Stimulated activated CD8-positive, alpha-beta memory T cell treated with anti-CD3 and anti-CD28 coated beads, Interleukin-15, amount 100 ng/mL, for 48 hours (primary cell): ENCODE measurements around the gene CCDC85A.

Experiments
- DNase-seq, 2 donors: peaks; one replicate each; pipeline ENCODE4 v3.0.0-alpha.2; 2020; ENCODE audit warnings: low read depth in 2 of 2

The CCDC85A gene

DNA sequence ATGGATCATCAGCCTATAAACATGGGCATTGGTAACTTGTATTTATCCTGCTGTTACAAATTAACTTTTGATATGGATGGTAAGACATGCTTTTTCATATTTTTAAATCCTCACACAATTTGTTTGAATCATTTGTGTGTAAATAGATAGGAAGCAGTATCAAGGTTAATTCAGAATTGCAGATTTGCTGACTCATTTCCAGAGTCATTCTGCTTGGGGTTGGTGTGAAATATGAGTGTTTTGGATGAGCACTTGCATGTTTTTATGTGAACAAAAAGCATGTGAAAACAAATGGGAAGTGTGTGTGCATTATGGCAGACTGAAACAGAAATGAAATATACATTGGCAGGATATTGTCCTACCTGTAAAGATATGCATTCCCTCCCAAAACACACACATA, 11.8 kb downstream of the CCDC85A start:
- DNase-seq: no peak

DNA sequence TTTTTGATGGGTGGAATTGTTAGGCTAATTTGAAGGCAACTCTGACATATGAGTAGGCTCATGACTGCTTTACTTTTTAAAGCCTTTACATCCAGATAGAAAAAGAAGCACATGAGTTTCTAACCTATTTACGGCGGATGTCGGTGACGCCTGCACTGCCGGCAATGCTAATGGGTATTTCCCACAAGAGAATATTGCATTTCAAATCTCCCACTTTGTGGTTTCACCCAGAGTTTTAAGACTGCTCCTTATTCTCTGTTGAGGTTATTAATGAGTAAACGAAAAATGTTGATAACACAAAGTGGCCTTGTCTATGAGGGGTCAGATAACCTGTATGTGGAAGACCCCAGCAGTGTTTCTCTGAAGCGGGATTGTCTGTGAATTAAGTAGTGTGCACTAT, 14.0 kb downstream of the CCDC85A start:
- DNase-seq: no peak

DNA sequence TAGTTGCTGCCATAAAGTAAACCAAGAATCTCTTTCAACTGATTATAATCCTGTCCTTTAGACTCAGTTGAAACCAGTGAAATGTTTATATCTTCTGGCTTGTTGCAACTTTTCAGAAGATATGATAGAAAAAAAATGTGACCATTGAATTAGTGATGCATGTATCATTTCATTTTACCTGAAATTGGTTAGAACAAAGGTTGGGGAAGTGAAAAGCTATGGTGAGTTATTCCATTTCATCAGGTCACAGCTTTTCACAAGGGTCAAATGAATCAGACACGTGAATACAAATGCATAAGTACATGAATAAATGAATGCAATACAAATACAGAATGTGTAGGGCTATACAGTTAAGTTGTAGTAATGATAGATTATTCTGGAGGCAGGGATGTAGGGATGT, 15.1 kb downstream of the CCDC85A start:
- no peak for DNase-seq

DNA sequence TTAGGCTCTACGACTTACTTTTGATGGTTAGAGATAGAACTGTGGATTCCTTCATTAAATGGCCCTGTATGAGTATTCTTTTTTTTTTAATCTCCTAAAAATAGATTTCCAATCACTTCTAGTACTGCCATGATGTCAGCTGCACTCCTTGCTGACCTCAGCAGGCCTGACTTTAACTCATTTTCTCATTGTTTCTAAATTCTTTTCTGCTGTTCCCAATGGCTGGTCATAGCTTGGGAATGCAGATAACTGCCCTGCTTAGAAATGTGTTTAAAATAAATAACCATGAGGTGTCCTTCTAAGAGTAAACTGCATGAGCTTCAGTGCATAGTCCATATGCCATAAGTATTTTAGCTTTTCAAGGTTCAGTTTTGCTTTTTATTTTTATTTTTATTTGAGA, 15.7 kb downstream of the CCDC85A start:
- DNase-seq: no peak

DNA sequence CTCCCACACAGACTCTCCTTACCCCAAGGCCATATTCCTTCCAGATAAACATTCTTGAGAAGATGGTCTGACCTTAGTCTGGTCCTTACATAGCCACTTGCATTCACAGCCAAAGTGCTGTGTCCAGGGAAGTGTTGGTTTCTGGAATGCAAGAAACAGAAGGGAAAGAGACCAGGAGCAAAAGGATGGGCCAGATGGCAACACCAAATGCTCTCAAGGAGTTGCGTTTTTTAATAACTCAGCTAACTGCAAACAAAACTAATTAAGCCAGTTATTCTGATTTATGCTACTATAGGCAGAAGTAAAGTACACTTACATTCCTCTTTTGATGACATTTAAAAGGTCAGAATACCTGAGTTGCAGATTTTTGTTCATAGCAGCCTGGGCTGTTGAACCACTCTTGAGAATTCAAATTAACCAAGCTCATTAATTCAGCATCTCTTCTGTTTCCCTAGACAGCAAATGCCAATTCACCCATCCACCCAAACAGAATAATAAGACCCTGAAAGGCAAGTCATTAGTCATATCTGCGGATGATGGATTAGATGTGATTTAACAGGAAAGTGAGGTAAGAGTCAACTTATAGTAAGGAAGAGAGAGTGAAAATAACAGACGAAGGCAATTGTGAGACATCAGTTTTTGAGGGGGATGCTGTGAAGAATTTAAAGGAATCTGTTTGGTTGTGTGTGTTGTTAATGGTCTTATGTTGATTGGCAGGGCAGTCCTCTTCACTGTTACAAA, 18.8 kb downstream of the CCDC85A start:
- no peak for DNase-seq

DNA sequence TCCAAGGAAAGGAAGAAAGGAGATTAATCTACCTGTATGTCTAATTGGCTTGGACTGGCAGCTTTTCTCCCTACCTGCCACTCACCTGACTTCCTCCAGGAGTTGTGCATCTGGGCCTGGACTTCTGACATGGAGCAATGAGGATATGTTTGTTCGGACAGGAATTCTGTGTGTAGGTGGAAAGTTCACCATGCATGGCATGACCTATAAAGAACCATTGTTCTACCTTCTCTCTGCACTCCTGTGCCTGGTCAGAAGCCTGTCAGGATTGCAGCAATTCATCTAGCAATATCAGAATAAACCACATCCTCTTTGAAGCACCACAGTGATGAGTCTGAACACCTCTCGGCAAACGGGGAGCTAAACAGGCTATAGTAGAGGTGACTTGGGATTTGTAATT, 20.8 kb downstream of the CCDC85A start:
- no peak for DNase-seq

DNA sequence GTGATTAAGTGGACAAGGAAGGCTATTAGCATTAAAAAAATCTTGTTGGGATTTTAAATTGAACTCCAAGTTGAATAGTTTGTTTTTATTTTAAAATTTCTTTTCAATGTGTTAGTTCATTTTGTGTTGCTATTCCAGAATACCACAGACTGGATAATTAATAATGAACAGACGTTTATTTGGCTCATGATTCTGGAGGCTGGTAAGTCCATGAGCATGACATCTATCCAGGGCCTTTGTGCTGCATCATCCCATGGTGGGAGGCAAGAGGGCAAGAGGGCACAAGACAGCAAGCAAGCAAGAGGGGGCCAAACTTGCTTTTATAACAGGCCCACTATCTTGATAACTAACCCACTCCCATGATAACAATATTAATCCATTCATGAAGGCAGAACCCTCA, 22.5 kb downstream of the CCDC85A start:
- no peak for DNase-seq

DNA sequence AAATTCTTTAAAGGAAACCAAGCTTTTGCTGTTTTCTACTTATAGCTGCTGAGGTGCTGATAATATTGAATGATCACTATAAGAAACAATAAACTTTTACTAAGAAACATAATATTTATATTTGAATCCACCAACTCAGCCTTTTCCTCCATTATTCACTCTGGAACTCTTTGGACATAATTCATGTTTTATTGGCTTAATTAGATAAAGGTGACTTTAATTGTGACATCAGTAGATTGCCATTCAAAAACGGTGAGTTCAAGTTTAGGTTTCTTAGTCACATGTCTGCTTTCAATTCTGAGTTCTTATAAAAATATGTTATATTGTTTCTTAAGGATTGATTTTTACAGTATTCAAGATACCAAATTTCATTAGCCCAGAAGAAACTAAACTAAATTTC, 24.0 kb downstream of the CCDC85A start:
- DNase-seq: no peak

DNA sequence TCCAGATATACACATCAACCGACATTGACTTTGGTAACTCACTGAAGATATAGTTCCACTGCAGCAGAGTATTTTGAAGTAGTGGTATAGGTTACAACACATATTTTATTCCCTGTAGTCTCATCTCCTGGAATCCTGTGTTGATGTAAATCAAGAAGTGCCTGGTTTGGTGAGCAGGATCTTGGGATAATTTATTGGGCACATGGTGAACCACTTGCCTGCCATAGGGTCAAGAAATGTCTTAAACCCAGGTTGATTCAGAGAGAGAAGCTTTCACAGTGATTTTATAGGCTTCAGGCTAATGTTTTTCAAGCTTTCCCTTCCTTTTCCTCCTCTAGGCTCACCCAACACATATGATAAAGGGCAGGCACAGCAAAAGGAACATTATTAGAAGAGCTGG, 24.6 kb downstream of the CCDC85A start:
- DNase-seq: no peak

DNA sequence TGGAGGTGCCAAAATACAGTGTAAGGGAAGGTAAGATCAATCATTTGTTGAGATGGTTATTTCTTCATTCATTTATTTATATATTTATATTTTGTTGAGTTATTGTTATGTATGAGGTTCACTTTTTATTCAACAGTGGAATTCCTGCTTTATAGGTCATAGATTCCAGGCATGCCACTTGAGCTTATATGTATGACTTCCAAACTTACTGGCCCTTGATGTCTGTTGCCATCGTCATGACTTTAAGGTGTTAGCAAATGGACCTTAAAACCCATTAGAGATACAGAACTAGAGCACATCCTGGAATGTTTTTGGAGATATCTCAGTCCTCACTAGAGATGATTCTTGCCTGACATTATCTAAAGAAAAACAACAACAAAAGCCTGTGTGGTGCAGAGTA, 25.9 kb downstream of the CCDC85A start:
- no peak for DNase-seq

DNA sequence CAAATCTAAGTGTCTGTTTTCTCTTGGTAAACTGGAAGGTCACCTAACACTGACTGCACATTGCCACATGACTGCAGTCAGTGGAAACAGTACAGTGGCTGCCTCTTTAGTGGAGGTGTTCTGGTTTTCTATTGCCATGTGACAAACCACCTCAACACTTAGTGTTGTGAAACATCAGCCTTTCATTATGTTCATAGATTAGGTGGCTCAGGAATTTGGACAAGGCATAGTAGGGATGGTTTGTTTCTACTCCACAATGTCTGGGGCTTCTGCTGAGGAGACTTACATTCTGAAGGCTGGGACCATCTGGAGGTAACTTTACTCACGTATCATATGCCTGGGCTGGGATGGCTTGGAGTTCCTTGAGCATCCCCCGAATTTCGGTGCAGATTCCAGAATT, 26.5 kb downstream of the CCDC85A start:
- no peak for DNase-seq

DNA sequence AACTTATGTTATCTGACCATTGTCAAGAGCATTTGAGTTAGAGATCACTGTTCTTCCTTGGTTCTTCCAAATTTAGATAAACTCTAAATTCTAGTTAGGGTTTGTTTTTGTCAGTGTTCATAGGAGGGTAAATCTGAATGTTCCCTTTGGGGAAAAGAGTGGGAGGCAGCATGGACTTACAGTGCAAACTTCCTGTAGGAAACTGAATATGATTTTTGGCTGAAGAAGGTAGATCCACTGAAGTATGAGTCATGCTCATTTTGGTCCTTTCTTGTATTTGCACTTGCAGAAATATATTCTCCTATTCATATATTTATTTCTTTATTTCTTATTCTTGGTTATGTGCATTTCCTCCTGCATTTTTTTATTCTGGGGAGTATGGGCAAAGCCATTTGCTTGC, 27.3 kb downstream of the CCDC85A start:
- DNase-seq: no peak

DNA sequence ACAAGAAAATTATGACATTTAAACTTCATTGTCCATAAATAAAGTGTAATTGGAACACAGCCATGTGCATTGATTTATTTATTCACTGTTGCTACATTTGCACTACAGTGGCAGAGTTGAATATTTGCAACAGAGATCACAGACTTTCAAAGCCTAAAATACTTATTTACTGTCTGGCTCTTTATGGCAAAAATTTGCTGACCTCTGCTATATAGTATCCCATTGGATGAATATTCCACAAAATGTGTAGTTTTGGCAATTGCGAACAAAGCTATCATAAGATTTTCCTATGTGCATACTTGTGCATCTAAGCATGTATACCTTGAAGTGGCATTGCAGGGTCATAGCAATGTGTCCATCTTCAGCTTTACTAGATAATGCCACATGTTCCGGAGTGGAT, 32.1 kb downstream of the CCDC85A start:
- DNase-seq: no peak

DNA sequence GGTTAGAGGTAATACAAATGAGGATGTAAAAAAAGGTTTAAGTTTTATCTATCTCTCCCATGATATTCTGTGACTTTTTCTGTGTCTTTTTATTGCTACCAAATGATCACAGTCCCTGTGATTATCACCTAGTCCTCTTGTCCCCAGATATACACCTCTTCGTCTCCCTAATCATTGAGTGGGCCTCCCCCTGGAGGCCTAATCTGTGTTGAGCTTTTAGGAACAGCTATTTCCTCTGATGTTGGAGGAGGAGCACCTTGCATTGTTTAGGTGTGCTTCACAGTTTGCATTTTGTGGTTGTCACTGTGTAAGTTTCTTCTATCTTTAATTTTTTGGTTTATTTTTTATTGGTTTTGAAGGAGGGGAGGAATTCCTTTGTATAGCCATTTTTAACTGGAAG, 33.3 kb downstream of the CCDC85A start:
- no peak for DNase-seq

DNA sequence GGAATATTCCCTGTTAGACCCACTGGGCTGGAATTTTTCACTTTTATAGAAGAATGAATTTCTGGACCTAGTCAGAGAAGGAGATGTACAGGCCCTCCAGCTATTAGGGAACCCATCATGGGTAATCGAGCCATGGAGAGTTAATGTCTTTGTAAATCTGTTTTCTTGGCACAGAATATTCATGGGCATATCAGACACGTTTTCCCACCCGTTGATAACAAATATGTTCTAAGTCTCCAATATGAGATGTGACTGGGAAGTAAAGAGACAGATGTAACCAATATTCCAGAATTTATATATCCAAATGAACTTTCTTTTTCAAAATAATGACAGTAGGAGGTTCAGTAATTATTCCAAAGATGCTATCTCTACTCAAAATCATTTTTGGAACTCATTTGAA, 38.7 kb downstream of the CCDC85A start:
- no peak for DNase-seq

DNA sequence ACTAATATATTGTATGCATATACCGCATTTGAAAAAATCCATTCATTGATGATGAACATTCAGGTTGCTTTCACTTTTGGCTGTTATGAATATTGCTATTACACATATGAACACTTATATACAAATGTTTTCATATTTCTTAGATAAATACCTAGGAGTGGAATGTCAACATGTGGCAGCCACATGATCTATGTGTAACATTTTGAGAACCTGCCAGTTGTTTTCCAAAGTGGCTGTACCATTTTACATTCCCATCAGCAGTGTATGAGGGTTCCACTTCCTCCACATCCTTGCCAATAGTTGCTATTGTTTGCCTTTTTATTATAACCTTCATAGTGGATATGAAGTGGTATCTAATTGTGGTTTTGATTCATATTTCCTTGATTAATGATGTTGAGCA, 40.5 kb downstream of the CCDC85A start:
- no peak for DNase-seq

DNA sequence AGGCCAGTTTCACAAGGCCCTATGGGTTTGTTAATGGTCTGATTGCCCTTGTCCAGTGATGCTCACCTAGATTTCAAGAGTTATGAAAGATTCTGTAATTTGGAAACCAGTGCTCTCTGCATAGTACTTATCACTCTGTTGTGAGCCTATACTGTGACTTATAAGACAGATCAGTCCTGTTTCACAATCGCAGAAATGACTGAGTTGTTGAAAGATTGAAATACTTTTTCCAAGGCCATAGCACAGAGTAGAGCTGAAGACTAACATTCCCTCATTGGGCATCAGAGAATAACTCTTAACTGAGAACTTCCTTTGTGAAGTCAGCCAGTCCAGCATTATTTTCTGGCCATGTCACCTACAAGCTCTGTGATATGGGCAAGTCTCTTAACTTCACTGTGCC, 44.0 kb downstream of the CCDC85A start:
- DNase-seq: no peak

DNA sequence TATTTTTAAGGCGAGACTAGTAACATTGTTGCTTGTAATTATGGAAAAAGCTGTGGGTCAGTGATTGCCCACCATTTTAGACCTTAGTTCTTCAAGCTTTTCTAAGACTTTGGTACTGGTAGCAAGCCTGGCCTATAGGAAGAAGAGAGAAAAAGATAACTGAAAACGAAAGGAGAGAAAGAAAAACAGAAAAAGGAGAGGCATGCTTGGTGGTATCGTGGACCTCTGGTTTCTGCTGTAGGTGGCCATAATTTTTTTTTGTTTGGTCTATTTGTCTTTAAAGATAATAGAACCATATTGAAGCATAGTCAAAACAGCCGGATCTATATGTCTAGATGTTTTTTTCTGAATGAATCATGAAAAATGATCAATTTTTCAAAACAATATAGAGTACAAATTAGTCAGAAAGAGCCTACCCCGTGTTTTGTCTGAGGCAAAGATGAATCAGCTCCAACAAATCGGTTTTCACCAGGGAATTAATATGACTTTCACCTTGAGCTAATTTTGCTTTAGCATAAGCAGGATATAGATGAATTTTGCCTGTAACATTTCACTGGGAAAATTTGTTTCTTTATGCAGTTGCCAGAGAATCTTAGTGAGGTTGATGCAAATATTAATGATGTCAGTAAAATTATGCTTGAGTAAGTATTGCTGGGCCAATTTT, 45.7 kb downstream of the CCDC85A start:
- no peak for DNase-seq

DNA sequence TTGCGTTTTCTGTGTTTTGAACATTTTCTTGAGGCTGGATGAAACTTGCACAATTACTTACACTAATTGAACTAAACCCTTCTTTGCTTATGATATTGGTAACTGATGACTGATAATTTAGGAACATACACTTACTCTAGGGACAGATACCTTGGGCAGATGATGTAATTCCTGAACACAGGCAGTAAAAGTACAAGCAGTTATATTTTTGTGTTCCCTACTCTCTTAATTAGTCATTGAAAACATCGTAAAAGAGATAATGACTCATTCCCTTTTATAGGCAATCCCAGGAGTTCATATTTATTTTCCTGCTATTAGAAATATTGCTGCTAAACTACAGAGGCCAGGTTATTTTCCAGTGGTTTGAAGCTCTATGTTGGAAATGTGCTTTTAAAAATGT, 46.4 kb downstream of the CCDC85A start:
- DNase-seq: no peak

DNA sequence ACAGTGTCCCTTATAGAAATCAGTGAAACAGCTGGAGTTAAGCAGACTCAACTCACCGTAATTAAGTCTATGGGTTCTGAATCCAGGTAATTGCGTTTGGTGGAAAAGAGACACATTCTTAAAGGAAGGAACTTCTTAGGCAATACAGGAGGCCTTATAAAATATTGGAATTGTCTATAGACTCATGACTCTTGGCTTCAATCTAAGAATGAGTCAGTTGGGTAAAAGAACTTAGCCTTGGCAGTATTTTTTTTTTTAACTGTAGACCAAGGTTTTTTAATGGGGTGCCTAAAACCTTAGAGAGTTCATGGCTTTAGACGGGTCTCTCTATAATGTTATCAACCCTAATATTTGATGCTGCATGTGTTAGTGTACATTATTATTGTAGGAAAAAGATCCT, 47.6 kb downstream of the CCDC85A start:
- DNase-seq: no peak

DNA sequence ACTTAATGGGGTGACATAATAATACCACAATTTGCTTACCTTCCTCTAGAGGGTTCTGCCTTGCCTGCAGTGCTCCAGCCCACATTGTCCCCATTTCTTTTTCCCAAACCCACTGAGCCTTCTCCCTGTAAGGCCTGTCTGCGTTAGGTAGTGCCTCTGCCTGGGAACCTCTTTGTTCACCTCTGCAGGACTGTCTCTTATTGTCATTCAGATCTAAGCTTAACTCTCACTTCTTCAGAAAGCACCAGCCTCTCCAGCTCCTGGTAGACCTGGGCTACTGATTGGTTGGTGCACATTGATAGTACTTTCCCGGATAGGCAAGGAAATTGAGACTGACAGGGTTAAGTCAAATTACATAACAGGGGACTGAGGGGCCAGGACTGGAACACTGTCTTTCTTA, 49.1 kb downstream of the CCDC85A start:
- no peak for DNase-seq

DNA sequence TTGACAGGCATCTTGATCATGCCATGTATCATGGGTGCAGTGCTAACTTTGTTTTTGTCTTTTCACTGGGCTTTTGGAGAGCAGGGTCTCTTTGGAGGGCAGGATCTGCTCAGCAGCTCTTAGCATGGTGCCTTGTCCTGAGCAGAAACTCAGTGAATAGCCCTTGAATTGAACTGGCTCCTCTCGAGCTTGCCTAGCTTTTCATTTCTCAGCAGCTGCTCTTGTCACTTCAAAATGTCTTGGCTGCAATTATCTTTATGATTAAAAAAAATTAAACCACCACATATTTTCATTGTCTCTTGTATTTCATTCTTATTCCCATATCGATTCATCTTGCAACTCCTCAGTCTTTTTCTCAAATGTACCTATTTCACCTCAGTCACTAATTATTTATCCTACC, 50.5 kb downstream of the CCDC85A start:
- no peak for DNase-seq

DNA sequence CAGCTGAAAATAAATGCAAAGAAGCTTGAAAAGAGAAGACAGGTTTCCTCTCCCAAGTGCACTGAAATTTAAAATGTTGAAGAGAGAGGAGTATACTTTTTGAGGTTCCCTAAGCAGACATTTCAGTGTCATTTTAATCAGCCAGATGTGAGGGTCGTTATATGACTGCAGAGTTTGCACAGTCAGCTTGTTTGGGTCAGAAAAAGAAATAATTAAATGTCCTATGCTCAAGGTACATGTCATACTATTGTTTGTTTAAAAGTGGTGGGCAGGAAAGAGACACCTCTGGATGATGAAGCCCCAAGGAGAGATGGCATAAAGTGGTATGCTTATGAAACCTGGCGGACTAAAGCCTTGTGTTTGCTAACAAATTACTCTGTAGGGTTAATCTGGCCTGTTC, 55.2 kb downstream of the CCDC85A start:
- no peak for DNase-seq

DNA sequence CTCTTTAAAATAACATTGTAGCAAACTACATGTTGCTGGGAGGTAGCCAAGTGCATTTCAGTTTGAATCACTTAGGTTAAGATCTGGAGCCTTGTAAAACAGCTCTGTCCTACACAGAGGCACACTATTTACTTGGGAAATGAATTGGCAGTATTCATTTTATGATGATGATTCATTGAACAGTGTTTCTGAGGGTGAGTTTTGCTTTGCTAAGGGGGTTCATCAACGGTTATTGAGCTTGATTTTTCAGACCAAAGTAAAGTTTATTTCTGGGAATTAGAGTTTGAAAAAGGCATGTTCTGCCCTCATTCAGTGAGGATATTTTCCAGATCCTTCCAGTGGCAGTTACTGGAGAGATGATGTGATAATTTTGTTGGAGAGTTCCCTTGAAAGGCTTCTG, 55.6 kb downstream of the CCDC85A start:
- no peak for DNase-seq
